ENCODE measurements around the gene FRYL.
"Not testable (repeated sequence)": the region's sequence is repeated elsewhere in the genome, so short reads cannot be mapped to it uniquely, and the experiment has no call there.

The FRYL gene

DNA sequence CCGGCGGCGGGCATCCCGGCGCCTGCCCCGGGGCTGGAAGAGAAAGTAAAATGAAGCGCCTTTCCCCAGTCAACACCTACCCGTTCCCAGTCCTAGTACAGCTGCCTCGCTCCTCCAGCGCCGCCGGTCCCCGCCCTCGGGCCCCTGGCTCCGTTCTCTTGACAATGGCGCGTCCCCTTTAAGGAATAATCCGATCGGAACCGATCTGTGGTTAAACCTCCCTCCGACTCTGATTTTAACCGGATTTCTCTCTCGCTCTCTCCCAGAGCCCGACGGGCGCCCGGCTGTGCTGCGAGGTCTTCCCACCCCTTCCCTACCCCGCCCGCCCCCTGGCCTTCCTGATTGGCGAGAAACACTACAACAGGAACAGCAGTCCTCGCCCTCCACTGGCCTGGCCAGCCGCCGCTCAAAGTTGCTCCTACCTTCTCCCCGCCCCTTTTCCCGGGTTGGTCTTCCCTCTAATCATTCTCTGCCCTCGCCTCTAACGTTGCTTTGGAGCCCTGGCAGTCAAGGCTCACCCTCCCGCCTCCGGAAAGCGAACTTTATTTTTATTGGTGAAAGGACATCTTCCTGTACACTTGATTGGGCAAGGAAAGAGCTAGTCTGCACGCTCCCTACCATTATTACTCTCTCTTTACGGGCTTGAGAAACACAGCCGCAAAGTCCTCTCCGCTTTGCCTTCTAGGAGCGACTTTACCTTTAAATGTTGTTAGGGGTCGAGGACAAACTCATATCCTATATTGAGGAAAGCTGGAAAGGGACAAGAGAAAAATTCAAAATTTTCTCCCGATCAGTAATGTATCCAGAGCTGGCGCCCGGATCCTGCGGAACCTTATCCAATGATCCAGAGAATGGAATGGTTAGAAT lies at the start of gene FRYL:
Gene FRYL (minus strand): TSS at position 282 of the 867 bp plus-strand sequence. CDS start 145,869 bp downstream, outside the sequence.
- peak; percentile 100 for DNase-seq

DNA sequence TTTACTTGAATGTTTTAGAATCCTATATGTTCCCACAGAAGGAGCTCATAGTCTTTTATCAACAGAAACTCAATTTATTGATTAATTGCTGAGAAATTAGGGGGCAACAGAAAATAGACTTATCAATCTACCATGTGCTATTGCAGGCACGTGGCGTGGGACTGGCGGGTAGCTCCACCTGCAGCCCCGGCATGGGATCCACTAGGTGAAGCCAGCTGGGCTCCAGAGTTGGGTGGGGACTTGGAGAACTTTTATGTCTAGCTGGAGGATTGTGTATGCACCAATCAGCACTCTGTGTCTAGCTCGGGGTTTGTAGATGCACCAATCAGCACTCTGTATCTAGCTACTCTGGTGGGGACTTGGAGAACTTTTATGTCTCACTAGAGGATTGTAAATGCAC lies 47.5 kb upstream of the FRYL start:
- DNase-seq = no peak

DNA sequence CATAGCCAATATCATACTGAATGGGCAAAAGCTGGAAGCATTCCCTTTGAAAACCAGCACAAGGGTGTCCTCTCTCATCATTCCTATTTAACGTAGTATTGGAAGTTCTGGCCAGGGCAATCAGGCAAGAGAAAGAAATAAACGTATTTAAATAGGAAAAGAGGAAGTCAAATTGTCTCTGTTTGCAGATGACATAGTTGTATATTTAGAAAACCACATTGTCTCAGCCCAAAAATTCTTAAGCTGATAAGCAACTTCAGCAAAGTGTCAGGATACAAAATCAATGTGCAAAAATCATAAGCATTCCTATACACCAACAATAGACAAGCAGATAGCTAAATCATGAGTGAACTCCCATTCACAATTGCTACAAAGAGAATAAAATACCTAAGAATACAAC lies 41.4 kb upstream of the FRYL start:
- not testable (repeated sequence) for DNase-seq

DNA sequence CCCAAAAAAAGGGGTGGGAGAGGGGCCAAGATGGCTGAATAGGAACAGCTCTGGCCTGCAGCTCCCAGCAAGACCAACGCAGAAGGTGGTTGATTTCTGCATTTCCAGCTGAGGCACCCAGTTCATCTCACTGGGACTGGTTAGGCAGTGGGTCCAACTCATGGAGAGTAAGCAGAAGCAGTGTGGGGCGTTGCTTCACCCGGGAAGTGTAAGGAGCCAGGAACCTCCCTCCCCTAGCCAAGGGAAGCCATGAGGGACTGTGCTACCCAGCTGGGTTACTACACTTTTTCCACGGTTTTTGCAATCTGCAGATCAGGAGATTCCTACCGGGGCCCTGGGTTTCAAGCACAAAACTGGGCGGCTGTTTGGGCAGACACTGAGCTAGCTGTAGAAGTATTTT lies 36.9 kb upstream of the FRYL start:
- DNase-seq = no peak

DNA sequence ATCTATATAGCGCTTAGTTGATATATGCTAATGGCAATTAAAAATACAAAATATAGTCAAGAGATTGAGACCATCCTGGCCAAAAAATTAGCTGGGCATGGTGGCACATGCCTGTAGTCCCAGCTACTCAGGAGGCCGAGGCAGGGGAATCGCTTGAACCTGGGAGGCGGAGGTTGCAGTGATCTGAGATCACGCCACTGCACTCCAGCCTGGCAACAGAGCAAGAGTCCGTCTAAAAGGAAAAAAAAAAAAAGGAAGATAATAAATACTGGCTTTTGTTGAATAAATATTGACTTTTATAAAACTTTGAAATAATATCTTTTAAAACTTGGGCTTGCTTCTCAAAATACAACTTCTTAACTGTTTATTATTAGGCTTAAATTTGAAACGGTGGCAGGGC lies 36.2 kb upstream of the FRYL start:
- DNase-seq = not testable (repeated sequence)

DNA sequence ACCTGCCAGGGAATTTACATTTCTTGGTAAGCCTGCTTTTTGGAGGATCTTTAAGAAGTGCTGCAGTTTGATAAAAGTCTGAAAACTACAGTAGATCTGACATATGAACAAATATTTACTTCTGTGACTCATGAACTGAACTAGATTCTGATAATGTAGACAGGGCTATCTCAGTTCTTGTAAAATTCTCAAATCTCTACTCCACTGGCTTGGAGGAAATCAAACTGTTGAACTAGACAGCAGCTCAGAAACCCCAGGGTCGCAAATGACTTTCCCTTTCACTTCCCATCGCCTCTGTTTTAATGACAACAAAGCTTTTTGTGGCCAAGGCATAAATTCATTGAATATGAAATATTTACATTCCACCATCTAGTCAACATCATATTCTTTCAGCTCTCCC lies 35.4 kb upstream of the FRYL start:
- no peak for DNase-seq

DNA sequence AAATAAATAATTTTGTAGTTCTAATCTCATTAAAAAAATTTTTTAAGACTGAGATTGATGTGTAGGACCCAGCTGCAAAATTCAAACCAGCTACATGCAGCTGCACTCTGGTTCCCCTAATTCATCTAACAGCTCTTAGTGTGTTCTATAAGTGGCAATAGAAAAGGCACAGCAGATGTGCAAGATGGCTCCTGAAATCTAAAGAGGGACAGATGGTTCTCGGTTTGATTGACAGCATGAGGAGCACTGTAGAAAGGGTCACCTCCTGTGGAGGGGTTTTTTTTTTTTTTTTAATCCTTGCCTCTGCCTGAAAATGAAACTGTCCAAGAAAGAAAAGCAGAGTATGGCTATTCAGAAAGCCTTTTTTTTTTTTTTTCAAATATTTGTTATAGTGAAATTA lies 33.9 kb upstream of the FRYL start:
- no peak for DNase-seq

DNA sequence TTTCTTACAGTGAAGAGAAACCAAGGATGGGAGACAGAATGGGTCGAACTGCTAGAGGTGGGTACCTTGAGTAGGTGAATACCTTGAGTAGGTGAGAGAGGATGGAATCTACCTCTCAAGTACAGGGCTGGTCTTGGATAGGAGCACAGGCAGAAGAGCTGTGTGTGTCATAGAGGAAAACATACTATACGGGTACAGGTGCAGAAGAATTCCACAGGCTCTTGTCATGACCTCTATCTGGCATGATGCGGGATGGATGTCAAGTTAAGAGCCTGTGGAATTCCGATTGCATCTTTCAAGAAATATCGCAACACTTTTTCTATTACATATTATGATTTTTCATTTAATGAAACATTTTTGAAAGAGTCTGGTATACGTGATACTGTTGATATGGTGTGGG lies 32.8 kb upstream of the FRYL start:
- no peak for DNase-seq

DNA sequence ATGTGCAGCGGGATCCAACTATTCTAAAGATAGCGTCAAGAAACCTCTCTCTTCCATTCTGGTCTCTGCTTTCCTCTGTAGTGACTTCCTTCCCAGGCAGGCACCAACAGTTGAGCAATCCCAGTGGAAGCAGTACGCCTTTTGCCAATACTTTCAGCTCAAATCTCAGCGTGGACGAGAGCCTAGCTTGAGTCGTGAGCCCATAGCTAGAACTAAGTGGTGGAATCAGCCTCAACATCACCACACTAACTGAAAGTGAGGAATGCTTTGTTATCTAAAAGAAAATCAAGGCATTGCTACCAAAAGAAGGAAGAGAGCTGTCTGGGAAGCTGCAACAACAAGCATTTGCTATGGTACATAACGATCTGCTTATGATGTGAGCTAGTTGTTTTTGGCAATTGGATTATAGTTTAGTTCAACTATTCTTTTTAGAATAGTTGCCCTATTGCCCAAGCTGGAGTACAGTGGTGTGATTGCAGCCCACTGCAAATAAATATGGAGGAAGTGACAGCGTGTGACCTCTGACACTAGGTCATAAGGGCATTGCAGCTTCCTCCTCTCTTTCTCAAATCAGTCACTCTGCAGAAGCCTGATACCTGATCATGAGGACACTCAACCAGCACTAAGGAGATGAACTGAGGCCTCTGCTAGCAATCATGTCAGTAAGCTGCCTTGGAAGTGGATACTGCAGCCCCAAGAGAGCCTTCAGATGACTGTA lies 24.7 kb upstream of the FRYL start:
- no peak for DNase-seq

DNA sequence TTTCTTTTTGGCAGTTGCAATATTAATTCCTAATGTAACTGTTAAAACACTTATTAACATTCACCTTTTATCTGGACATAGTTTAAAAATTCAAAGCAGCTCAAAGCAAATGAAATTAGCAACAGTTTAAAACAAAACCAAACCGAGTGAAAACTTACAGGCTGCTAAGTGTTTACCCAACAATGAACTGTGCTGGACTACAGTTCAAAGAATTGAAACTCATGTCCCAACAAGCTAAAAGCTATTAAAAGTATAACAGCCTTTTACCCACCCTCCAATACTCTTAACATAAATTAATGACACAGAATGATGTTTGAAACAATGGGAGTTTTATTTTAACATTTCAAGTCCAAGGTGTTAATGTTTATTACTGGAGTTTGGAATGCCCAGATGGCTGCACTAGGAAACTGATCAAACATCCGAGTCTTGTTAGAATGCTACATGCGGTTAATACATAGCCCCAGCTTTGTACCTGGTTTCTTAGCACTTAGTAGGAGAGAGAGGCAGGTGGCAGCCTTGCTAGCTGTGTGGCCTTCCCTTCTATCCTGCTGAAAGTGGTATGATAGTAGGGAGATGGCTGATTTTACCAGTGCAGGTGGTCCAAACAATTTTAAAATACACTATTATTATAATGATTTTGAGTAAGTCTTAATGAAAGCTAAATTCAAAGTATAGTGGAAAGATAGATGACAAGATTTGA lies 21.1 kb upstream of the FRYL start:
- DNase-seq = no peak

DNA sequence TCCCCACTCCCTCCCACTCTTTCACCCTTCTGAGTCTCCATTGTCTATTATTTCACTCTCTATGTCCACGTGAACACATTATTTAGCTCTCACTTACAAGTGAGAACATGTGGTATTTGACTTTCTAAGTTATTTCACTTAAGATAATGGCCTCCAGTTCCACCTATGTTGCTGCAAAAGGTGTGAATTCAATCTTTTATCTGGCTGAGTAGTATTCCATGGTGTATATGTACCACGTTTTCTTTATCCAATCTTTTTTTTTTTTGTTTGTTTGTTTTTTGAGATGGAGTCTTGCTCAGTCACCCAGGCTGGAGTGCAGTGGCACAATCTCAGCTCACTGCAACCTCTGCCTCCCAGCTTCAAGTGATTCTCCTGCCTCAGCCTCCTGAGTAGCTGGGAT lies 20.1 kb upstream of the FRYL start:
- not testable (repeated sequence) for DNase-seq

DNA sequence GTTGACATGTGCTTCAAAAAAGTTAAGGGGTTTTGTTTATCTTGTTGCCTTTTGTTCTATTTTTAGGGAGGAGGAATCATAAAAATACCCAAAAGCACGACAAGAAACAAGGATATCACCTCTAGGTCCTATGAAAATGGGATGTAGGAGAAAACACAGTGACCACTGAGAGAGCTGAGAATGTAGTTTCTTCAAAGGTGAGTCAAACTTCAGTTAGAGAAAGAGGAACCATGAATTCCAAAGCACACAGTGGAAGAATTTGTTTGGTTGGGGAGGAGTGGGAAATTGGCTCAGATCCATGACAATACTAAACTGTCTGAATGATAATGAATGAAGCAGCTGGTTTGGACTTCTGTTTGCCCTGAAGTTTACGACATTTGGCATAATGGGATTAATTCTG lies 19.1 kb upstream of the FRYL start:
- DNase-seq = no peak

DNA sequence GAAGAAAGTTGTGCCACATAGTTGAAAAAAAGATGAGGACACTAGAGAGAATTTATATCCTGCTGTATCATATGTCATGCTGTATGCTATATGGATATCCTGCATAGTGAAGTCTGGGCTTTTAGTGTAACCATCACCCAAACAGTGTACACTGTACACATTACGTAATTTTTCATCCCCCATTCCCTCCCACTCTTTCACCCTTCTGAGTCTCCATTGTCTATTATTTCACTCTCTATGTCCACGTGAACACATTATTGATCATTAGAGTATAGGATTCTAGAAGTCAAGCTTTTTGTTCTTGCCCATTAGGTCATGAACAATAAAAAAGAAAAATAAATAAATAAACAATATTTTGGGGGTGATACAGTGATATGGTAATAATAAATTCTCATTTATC lies 18.0 kb upstream of the FRYL start:
- no peak for DNase-seq

DNA sequence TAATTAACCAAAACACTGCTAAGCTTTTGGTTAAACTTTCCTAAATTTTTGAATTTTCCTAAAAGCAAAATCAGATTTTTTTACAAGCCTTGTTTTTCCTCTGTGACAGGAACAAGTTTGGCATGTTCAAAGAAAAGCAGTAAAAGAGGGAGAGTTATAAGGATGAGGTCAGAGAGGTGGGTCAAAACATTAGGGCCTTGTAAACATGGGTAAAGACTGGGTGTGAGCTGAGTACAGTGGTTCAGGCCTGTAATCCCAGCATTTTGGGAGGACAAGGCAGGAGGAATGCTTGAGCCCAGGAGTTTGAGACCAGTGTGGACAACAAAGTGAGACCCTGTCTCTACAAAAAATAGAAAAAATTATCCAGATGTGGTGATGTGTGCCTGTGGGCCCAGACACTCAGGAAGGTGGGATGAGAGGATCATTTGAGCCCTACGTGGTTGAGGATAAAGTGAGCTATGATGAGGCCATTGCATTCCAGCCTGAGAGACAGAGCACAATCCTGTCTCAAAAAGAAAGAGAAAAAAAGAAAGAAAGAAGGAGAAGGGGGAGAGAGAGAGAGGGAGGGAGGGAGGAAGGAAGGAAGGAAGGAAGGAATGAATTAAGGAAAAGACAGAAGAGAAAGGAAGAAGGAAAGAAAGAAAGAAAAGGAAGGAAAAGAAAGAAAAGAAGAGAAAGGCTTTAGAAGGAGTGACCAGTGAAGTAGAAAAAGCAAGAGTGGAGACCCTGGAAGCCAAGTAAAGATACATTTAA lies 17.0 kb upstream of the FRYL start:
- no peak for DNase-seq

DNA sequence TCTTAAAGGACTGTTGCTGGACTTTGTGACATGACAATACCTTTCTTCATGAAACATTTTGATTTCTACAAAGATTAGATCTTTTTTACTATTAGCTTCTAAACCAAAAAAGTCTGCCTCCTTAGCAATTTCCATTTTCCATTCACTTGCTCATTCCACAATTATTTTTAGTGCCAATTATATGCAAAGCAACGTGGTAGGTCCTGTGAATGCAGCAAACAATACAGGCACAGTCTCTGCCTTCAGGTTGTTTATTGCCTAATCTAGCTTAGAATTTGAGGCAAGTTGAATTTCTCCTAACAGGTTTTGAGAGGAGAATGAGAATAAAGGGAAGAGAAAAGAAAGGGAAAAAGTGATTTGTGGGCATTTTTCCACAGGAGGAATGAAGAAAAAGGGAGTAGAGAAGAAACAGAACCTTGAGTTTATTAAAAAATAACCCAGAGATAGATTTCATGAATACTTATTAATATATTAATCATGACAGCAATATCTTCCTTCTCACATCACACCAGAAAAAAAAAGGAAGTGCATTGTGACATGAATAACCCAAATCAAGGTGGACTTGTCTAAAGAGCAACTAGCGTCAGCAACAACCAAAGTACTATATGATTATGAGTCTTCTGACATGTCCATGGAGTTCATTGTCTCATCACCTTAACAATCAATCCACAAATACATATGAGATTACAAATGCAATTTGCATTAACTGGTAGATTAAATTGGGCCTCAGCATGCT lies 16.3 kb upstream of the FRYL start:
- no peak for DNase-seq

DNA sequence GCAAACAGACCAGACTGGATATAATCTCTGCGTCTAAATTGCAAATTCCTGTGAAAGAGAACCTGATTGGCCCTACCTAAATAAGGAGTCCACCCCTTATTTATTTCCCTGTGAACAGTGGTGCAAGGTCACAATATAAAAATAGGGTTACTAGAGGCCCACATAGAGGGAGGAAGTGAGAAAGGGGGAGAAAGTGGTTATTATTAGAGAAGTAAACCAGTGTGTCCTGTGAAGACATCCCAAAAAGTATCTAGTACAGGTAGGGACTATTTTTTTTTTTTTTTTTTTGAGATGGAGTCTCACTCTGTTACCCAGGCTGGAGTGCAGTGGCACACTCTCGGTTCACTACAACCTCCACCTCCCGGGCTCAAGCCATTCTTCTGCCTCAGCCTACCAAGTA lies 15.0 kb upstream of the FRYL start:
- DNase-seq = no peak

DNA sequence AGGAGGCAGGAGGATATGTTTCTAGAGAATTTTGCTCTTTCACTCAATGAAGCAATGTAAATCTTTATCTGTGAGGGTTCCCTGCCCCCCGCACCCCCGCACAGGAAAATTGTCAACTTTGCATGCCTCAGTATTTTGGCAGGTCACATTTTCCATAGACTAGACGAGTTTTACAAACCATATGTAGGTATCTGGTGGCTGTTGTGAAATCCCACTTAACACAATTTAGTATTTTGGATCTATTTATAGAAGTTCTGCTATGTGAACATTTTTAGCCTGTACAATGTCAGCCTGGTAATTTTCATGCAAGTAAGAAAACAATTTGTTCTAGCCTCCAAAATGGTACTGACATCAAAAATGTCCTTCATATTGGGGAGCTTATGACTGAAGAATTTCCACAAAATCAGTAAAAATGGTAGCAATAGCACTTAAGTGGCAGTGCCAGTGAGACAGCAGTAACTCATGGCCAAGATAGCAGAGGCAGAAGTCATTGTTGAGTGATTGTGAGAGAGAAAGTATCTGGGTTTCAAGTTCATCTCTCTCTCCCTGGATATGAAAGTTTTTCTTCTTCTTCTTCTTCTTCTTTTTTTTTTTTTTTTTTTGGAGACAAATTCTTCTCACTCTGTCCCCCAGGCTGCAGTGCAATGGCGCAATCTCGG lies 12.4 kb upstream of the FRYL start:
- DNase-seq = peak; percentile 26

DNA sequence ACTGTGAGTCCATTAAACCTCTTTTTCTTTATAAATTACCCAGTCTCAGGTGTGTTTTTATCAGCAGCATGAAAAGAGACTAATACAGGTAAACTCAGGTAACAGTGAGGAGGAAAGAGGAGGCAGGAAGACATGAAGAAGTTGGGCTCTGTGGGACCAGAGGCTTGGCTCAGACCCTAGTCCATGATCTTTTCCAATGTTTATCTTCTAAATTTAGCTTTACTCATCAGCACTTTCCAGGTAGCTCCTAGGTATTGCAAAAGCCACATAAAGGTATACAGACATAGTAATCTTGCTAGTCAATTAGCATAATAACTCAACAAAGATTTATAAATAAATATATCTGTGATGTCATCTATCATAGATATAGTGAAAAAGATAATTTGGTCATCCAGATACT lies 11.2 kb upstream of the FRYL start:
- DNase-seq = no peak

DNA sequence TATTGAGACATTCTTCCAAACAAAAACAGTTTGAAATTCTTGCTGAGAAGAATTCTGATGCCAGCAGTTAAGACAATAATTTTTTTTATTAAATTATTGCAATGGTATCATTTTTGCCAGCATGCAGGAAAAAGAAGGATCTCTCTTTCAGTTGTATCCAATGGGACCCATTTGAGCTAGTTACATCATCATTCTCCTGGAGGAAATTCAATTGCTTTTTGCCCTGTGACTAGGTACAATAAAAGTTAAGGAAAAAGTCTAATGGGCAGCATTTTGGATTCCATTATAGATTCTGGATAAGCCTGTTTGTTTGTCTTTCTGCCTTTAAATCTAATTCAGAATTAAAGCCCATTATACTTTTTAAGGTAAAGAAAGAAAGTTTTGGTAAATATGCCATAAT lies 10.5 kb upstream of the FRYL start:
- DNase-seq = no peak

DNA sequence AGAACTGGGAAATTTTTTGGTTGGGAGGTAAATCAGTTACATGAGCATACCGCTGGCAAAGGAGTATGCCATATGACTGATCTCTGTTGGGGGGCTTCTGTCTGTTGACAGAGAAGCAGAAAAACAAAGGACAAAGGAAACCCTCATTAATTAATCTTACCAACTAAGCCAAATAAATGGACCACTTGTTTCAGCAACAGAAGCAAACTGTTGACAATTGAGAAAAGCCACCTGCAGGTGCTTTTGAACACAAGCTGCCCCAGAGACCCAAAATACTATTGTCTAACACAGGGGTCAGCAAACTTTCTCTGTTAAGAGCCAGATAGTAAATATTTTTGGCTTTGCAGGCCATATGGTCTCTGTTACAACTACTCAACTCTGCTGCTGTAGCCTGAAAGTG lies 7.0 kb upstream of the FRYL start:
- DNase-seq = no peak

DNA sequence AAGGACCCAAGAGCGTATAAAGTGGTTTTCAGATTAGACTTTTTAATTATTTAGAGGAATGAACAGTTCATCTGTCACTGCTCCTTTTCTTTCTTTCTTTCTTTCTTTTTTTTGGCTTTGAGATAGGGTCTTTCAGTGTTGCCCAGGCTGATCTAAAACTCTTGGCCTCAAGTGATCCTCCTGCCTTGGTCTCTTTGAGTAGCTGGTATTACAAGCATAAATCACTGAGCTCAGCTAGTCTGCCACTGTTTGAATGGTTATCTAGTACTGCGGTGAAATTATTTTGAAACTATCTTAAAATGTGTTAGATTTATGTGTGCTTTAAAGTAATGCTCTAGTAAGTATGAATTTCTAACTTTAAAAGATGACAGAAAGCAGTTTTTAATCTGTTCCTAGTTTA lies 6.5 kb upstream of the FRYL start:
- DNase-seq = no peak

DNA sequence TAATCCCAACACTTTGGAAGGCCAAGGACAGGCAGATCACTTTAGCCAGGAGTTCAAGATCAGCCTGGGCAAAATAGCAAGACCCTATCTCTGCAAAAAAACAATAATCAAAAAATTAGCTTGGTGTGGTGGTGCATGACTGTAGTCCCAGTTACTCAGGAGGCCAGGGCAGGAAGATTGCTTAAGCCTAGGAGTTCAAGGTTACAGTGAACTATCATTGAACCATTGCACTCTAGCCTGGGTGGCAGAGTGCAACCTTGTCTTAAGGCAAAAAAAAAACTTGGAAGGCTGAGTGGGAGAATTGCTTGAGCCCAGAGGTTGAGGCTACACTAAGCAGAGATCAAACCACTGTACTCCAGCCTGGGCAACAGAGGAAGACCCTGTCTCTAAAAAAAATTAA lies 5.2 kb upstream of the FRYL start:
- no peak for DNase-seq

Data from fibroblast of skin of right quadriceps (primary cell).